Measurements from ENCODE around the gene HIBCH. TPM values are rescaled to one million over a fixed set of nuclear protein-coding genes. Genes with fewer than 3 reads are reported as not detected.
"Not testable (repeated sequence)": the region's sequence is repeated elsewhere in the genome, so short reads cannot be mapped to it uniquely, and the experiment has no call there.

Gene HIBCH
- polyA plus RNA-seq, 1 donor (not counting 4 experiments of a cell fraction or from before 2014, with no cell fraction given): 19.4 TPM

- H3K79me2 ChIP-seq (ENCODE audit: control insufficient read depth, insufficient read depth, low read length): no peaks in the 10 kb centered on the region
- H3K36me3 ChIP-seq (ENCODE audit: control insufficient read depth in 2 of 2, extremely low read depth in 1 of 2, insufficient read depth in 2 of 2, low read length in 2 of 2): no peaks in the 10 kb centered on the region
- dilution Hi-C loops (cut with MboI; ENCODE audit: extremely low pct_ligation_motif_present, low sequenced_read_pairs): no loop called here
- H3K27me3 ChIP-seq (ENCODE audit: control insufficient read depth, extremely low read depth, insufficient read depth, low read length): no peaks in the 10 kb centered on the region
- no peaks in the 10 kb centered on the region for H4K20me1 ChIP-seq (ENCODE audit: control insufficient read depth, extremely low read depth, insufficient read depth, low read length)
- H3K9me3 ChIP-seq (ENCODE audit: control insufficient read depth, low read depth, low read length): no peaks in the 10 kb centered on the region
- no peak overlapping the region for H3K9ac ChIP-seq (ENCODE audit: control insufficient read depth, extremely low read depth, insufficient read depth, low read length)
- H3K4me1 ChIP-seq (ENCODE audit: control insufficient read depth, extremely low read depth, insufficient read depth, low read length): peaks cover 14% of the 10 kb centered on the region
- H3K4me3 ChIP-seq (ENCODE audit: control insufficient read depth in 2 of 3, extremely low read depth in 1 of 3, insufficient read depth in 2 of 3, low read depth in 1 of 3, low read length in 3 of 3): no peak overlapping the region
- DNase-seq (ENCODE audit: low read depth, low spot score) (no peak), FAIRE-seq (no peak)
- H2AFZ ChIP-seq (ENCODE audit: control insufficient read depth, low read length): no peak overlapping the region
- no peak overlapping the region for H3K27ac ChIP-seq (ENCODE audit: control insufficient read depth, insufficient read depth, low read length)
- no peak for TF ChIP-seq CTCF (optimal IDR thresholded peaks at IDR 0.05 in 1 of 3, IDR thresholded peaks at IDR 0.05 in 1 of 3, conservative IDR thresholded peaks at IDR 0.05 in 1 of 3; ENCODE audit: extremely low read depth in 1 of 3, insufficient read depth in 2 of 3, low read length in 3 of 3)
- TF ChIP-seq EZH2 (IDR thresholded peaks at IDR 0.05; ENCODE audit: low read length): no peak
- H3K9me1 ChIP-seq (ENCODE audit: control insufficient read depth, extremely low read depth, insufficient read depth, low read length): no peaks in the 10 kb centered on the region
- H3K4me2 ChIP-seq (ENCODE audit: control insufficient read depth, extremely low read depth, insufficient read depth, low read depth, low read length): no peak overlapping the region
Observed at GRCh38 chr2:190336420-190336819, 16.8 kb upstream of the HIBCH start.

- not testable (repeated sequence) for H3K4me2 ChIP-seq (ENCODE audit: control insufficient read depth, extremely low read depth, insufficient read depth, low read depth, low read length); H4K20me1 ChIP-seq (ENCODE audit: control insufficient read depth, extremely low read depth, insufficient read depth, low read length); FAIRE-seq
Observed at GRCh38 chr2:190335584-190335983, 16.0 kb upstream of the HIBCH start.

GRCh38 chr2:190335225-190335559, 15.6 kb upstream of the HIBCH start:
- TF ChIP-seq EZH2 (IDR thresholded peaks at IDR 0.05; ENCODE audit: low read length): no peak
- TF ChIP-seq CTCF (optimal IDR thresholded peaks at IDR 0.05 in 1 of 3, IDR thresholded peaks at IDR 0.05 in 1 of 3, conservative IDR thresholded peaks at IDR 0.05 in 1 of 3; ENCODE audit: extremely low read depth in 1 of 3, insufficient read depth in 2 of 3, low read length in 3 of 3): no peak
- no peak for DNase-seq (ENCODE audit: low read depth, low spot score)
- Histone ChIP-seq H3K4me2 (ENCODE audit: control insufficient read depth, extremely low read depth, insufficient read depth, low read depth, low read length) (no peak overlapping the region), H2AFZ (ENCODE audit: control insufficient read depth, low read length) (no peak overlapping the region), H4K20me1 (ENCODE audit: control insufficient read depth, extremely low read depth, insufficient read depth, low read length) (no peaks in the 10 kb centered on the region), H3K4me3 (ENCODE audit: control insufficient read depth in 2 of 3, extremely low read depth in 1 of 3, insufficient read depth in 2 of 3, low read depth in 1 of 3, low read length in 3 of 3) (no peak overlapping the region), H3K9me3 (ENCODE audit: control insufficient read depth, low read depth, low read length) (no peaks in the 10 kb centered on the region), H3K9ac (ENCODE audit: control insufficient read depth, extremely low read depth, insufficient read depth, low read length) (no peak overlapping the region), H3K27ac (ENCODE audit: control insufficient read depth, insufficient read depth, low read length) (no peak overlapping the region), H3K27me3 (ENCODE audit: control insufficient read depth, extremely low read depth, insufficient read depth, low read length) (no peaks in the 10 kb centered on the region), H3K4me1 (ENCODE audit: control insufficient read depth, extremely low read depth, insufficient read depth, low read length) (peaks cover 14% of the 10 kb centered on the region), H3K79me2 (ENCODE audit: control insufficient read depth, insufficient read depth, low read length) (no peaks in the 10 kb centered on the region), H3K36me3 (ENCODE audit: control insufficient read depth in 2 of 2, extremely low read depth in 1 of 2, insufficient read depth in 2 of 2, low read length in 2 of 2) (no peaks in the 10 kb centered on the region), H3K9me1 (ENCODE audit: control insufficient read depth, extremely low read depth, insufficient read depth, low read length) (no peaks in the 10 kb centered on the region)
- FAIRE-seq: no peak
- dilution Hi-C loops (cut with MboI; ENCODE audit: extremely low pct_ligation_motif_present, low sequenced_read_pairs): no loop called here

More at GRCh38 chr2:190335584-190335983, 16.0 kb upstream of the HIBCH start:
- H3K27me3 ChIP-seq (ENCODE audit: control insufficient read depth, extremely low read depth, insufficient read depth, low read length); H3K9me1 ChIP-seq (ENCODE audit: control insufficient read depth, extremely low read depth, insufficient read depth, low read length); DNase-seq (ENCODE audit: low read depth, low spot score); H2AFZ ChIP-seq (ENCODE audit: control insufficient read depth, low read length); H3K79me2 ChIP-seq (ENCODE audit: control insufficient read depth, insufficient read depth, low read length); H3K9ac ChIP-seq (ENCODE audit: control insufficient read depth, extremely low read depth, insufficient read depth, low read length); H3K36me3 ChIP-seq (ENCODE audit: control insufficient read depth in 2 of 2, extremely low read depth in 1 of 2, insufficient read depth in 2 of 2, low read length in 2 of 2); H3K9me3 ChIP-seq (ENCODE audit: control insufficient read depth, low read depth, low read length); H3K27ac ChIP-seq (ENCODE audit: control insufficient read depth, insufficient read depth, low read length); dilution Hi-C loops (cut with MboI; ENCODE audit: extremely low pct_ligation_motif_present, low sequenced_read_pairs); H3K4me3 ChIP-seq (ENCODE audit: control insufficient read depth in 2 of 3, extremely low read depth in 1 of 3, insufficient read depth in 2 of 3, low read depth in 1 of 3, low read length in 3 of 3): not testable (repeated sequence)
- peaks cover 14% of the 10 kb centered on the region for H3K4me1 ChIP-seq (ENCODE audit: control insufficient read depth, extremely low read depth, insufficient read depth, low read length)
